Measurements from ENCODE around the gene IL1A.
"Not testable (repeated sequence)": the region's sequence is repeated elsewhere in the genome, so short reads cannot be mapped to it uniquely, and the experiment has no call there.

Gene IL1A, protein sequence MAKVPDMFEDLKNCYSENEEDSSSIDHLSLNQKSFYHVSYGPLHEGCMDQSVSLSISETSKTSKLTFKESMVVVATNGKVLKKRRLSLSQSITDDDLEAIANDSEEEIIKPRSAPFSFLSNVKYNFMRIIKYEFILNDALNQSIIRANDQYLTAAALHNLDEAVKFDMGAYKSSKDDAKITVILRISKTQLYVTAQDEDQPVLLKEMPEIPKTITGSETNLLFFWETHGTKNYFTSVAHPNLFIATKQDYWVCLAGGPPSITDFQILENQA

DNA sequence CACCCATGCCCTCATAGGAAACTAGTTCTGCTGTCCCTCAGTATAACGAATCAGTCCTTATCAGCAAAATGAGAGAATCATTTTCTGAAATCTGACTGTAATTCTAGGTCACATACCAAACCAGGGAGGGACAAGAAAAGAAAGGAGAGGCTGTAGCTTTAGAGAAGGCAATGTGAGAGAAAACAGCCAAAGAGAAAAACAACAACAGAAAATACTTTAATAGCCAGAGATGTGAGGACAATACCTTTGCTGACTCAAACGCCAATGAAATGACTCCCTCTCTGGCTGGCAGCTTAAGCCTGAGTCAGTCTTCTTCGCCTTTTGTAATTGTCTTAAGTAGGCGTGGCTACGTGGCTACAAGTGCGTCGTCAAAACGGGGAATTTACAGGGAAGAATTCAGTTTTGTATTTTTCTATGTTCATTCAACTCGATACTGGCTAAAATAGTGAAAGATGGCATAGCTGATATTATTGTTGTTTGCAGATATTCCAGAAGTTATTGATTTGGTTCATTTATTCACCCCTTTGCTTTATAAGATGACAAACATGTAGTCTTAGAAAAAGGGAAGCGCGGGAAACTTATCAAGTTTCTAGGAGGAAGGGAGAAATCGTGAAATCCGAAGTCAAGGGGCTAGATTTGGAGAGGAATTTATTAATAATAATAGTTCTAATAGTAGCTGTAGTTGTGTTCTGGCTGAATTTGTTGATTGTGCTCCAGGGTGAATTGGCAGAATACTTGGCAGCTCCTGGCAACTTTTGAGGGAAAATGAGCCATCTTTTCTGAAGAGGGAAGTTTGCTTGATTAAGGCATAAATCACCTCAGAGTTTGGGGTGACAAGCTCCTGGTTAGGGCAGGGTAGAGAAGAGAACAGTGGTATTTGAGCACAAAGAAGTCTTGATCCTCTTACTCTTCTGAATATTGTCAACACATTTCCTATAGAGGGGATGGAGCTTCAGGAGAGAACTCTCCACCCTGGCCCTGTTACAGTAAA, at the start of gene IL1A:
IL1A (minus strand) TSS at position 295 of the 991 bp plus-strand sequence. CDS start 723 bp downstream, outside the sequence.
- FAIRE-seq = peak; percentile 87
- DNase-seq (ENCODE audit: low spot score) = peak; percentile 75

DNA sequence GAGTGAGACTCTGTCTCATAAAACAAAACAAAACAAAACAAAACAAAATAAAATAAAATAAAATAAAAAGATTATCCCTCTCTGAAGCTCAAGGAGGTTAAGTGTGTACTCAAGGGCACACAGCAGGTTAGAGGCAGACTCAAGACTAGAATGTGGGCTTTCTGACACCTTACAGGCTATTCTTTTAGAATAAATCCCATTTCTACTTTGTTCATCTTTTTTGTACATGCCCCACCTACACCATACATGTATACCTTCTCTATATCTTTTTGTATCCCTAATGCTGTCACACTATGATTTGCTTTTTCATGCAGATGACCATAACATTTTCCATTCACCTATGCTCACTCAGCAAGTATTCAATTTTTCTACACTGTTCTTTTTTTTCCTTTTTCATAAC, 49.7 kb upstream of the IL1A start:
- FAIRE-seq (no peak), DNase-seq (ENCODE audit: low spot score) (no peak)

DNA sequence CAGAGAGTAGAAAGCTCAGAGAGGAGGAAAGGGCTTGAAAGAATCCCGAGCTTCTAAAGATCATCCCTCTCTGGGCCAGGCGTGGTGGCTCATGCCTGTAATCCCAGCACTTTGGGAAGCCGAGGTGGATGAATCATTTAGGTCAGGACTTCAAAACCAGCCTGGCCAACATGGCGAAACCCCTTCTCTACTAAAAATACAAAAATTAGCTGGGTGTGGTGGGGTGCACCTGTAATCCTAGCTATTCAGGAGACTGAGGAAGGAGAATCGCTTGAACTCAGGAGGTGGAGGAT, 49.3 kb upstream of the IL1A start:
- not testable (repeated sequence) for DNase-seq (ENCODE audit: low spot score); FAIRE-seq

DNA sequence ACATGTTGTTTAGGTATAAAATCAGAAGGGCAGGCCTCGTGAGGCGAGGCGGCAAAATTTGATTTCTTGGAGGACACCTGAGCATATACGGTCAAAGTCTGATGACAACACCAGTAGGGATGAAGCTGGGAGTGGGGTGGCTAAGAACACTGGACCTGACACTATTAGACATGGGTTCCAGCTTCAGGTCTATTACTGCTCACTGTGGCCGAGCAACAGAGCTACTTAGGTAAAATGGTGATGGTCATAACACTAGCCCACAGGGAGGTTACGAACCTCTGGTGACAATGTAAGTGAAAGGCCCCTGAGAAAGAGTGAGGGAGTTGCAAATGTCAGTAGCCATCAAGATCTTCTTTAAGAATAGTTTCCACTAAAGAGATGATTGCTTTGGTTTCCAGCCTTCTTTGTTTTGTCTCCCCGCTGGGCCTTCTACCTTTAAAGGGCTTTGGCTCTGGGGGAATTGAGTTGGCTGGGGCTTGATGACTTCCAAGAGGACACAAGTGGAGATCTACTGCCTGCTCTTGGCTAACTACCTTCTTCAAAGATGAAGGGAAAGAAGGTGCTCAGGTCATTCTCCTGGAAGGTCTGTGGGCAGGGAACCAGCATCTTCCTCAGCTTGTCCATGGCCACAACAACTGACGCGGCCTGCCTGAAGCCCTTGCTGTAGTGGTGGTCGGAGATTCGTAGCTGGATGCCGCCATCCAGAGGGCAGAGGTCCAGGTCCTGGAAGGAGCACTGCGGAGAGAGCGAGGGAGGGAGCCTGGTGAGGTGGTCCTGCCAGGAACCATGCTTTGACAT, 48.7 kb upstream of the IL1A start:
- DNase-seq (ENCODE audit: low spot score) = no peak

DNA sequence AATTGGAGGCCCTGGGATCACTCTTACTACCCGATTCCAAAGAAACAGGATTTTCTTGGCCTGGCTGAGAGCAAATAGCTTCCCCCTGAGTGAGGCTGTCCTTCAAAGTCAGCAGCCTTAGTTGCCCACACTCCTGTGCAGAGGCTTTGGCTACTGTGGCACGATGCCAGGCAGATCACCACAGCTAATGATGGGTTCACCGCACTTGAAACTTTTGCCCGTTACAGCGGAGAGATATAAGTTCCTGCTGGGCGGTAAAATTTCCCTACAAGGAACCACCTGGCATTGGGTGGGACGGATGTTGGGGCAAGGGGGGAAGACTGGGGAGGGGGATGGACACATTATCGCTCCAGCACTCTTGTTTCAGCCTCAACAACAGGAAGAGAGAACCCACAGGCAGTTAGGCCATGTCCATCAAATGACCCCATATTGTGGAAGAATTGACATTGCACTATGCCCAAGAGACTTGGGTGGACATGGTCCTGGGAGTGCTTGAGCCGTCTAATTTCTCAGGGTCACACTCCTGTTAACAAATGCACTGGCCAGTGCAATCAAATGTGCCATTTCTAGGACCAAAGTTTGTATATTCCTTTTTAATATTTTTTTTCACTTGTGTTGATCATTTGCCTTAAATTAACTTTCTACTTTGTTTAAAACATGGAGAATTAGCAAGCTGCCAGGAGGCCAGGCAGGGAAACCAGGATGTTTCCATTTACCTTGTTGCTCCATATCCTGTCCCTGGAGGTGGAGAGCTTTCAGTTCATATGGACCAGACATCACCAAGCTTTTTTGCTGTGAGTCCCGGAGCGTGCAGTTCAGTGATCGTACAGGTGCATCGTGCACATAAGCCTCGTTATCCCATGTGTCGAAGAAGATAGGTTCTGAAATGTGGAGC, 47.9 kb upstream of the IL1A start:
- FAIRE-seq = no peak
- DNase-seq (ENCODE audit: low spot score) = no peak

More for the DNA sequence above, 48.7 kb upstream of the IL1A start:
- no peak for FAIRE-seq

DNA sequence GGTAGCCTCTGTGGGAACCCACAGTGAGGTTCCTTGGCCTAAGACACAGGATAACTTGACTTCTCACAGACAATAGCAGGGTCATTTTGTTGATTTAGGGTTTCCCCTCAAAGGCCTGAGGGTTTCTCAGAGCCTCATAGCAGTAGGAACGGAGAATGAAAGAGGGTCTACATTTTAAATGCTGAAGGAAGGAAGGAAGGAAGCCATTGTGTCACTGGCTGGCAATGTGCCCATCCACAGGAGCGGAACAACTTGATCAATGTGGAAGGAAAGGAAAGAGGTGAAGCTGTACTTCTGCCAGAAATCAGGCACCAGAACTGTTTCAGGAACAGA, 47.2 kb upstream of the IL1A start:
- no peak for FAIRE-seq
- DNase-seq (ENCODE audit: low spot score) = no peak

DNA sequence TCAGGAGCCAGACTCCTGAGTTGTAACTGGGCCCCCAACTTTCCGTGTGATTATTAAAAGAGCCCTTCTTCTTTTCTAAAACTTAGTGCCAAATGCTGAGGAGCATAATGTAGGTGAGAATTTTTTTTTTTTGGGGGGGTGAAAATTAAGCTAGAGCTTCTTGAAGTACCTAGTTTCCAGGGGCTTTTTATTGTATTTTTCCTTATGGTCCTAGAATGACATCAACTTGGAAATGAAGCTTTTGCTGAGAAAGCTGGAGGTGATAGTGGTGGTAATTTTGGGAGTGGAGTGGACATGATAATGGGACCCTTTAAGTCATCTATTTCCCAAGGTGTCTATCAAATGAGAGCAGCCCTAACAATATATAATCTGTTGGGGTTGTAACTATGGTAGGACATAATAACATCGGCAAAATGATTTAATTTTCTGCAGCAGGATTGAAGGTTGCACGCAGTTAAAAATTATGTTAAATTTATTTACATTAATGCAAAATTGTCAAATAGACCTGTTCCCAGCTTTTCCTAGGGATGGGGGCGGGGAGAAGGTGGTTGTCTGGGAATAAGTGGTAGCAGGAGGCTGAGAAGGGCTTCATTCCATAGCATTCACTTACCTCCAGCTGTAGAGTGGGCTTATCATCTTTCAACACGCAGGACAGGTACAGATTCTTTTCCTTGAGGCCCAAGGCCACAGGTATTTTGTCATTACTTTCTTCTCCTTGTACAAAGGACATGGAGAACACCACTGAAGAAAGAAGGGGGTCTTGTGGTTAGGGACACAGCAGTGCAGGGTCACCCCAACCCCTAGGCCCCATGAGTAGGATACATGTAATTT, 46.6 kb upstream of the IL1A start:
- no peak for FAIRE-seq
- no peak for DNase-seq (ENCODE audit: low spot score)

DNA sequence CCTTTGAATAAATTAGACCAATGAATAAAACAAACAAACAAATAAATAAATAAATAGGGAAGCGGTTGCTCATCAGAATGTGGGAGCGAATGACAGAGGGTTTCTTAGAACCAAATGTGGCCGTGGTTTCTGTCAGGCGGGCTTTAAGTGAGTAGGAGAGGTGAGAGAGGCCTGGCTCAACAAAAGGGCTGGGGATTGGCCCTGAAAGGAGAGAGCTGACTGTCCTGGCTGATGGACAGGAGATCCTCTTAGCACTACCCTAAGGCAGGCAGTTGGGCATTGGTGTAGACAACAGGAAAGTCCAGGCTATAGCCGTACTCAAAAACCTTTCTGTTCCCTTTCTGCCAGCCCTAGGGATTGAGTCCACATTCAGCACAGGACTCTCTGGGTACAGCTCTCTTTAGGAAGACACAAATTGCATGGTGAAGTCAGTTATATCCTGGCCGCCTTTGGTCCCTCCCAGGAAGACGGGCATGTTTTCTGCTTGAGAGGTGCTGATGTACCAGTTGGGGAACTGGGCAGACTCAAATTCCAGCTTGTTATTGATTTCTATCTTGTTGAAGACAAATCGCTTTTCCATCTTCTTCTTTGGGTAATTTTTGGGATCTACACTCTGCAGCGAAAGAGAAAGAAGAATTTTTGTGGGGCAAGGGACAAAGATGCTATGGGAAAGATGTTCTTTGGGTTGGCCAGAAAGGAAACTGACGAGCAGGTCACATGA, 45.8 kb upstream of the IL1A start:
- no peak for FAIRE-seq
- DNase-seq (ENCODE audit: low spot score) = no peak

DNA sequence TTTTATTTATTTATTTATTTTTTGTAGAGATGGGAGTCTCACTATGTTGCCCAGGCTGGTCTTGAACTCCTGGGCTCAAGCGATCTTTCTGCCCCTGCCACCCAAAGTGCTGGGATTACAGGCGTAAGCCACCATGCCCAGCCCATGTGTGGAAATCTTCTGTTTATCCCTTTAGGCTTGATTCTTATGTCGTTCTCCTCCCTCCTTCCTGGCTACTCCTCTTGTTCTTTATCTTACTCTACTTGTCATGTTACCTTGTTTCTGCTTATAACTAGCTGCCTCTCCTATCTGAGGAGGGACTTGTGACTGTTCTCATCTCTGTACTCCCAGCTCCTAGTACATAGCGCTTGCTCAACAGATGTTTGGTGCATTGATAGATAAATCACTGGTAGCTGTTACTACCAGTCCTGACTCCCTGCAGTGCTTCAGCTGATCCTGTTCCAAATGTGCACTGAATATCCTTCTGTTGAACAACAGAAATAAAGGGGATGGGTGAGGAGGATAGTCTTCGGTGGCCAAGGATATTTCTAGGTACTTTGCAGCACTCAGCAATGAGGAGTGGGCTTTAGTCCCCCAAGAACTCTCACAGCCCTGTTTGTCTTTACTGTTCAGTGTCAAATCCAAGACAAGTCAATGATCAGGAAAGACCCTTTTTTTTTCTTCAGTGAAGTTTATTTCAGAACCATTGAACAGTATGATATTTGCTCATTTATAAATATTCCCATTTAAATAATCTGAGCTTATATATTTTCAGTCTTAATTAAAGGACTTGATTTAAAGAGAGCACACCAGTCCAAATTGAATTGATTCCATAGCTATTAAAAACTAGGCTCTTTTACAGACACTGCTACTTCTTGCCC, 45.0 kb upstream of the IL1A start:
- FAIRE-seq (no peak), DNase-seq (ENCODE audit: low spot score) (no peak)

DNA sequence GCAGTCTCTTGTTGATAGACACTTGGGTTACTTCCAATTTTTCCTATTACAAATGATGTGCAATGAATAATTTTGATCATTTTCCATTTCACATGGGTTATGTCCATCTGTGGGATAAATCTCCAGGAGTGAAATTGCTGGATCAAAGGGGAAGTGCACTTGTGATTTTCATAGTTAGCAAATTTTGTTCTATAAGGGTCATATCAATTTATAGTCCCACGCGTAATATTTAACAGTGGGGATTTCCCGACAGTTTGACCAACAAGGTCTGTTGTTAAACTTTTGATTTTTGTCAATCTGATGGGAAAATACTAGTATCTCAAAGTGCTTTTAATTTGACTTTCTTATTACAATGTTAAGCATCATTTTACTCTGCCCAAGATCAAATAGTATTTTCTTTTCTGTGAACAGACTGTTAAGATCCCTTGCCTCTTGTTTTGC, 44.0 kb upstream of the IL1A start:
- FAIRE-seq = no peak
- no peak for DNase-seq (ENCODE audit: low spot score)

DNA sequence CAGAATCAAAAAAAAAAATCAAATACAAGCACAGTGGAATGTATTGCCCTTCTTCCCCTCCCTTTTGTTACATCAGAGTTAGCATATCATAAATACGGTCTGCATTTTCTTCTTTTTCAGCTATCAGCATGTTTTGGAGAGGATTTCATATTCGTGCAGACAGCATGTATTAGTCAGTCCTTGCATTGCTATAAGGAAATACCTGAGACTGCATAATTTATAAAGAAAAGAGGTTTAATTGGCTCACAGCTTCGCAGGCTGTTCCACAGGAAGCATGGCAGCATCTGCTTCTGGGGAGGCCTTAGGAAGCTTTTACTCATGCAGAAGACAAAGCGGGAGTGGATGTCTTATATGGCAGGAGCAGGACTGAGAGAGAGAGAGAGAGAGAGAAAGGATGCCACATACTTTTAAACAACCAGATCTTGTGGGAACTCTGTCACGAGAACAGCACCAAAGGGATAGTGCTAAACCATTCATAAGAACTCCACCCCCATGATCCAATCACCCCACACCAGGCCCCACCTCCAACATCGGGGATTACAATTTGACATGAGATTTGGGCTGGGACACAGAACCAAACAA, 43.4 kb upstream of the IL1A start:
- DNase-seq (ENCODE audit: low spot score) (no peak), FAIRE-seq (no peak)

DNA sequence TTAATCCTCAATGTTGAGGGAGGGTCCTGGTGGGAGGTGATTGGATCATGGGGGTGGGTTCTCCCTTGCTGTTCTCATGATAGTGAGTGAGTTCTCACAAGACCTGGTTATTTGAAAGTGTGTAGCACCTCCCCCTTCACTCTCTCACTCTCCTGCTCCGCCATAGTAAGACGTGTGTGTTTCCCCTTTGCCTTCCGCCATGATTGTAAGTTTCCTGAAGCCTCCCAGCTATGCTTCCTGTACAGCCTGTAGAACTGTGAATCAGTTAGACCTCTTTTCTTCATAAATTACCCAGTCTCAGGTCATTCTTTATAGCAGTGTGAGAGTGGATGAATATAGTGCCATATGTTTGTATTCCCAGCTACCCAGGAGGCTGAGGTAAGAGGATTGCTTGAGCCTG, 42.7 kb upstream of the IL1A start:
- no peak for DNase-seq (ENCODE audit: low spot score)
- no peak for FAIRE-seq

DNA sequence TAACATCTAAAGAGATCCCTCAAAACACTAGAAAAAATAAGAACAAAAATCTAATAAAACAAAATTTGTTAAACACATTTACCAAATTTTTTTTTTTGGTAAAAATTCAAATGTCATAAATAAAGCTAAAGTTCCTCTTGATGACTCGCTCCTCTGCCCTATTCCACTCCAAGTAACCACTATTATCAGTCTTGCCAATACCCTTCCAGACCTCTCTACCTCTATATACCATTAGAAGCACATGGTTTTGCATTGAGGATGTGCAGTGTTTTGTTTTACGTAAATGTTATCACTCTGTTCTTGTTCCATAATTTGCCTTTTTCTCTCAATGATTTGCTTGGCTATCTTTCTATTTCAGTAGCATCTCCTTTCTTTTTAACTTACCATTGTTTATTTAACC, 41.4 kb upstream of the IL1A start:
- DNase-seq (ENCODE audit: low spot score) = no peak
- no peak for FAIRE-seq

DNA sequence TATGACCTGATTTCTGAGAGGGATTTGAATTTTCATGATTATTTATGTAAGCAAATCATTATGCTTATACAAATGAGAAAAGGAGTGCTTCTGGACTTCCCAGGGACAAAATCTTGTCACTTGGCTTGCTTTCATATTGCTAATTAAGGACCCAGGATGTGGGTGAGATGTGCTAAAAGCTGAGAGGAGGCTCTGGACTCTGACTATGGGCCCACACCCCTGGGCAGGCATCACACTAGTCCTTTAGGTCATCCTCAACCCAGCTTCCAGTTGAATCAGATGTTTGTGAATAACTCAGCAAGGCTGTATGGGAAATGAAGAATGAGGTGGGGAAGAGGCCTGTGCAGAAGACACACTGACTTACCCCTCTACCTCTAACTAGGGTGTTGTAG, 40.4 kb upstream of the IL1A start:
- DNase-seq (ENCODE audit: low spot score) = no peak

DNA sequence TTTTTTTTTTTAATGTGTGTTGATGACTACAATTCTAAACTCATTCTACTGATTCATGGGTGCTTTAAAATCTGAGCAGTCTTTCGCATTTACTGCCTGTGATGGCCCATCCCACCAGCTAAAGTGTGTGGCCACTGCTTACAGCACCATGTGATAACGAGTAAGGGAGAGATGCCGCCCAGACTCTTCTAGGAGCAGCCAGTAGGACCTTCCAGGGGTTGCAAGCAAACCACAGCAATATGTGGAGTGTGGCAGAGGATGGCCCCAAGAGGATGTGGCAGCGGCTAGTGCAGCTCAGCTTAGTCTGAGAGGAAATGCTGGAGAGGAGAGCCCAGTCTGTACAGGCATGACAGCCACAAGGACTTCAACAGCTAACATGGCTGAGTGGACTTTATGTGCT, 37.4 kb upstream of the IL1A start:
- FAIRE-seq (no peak), DNase-seq (ENCODE audit: low spot score) (no peak)

More for the DNA sequence above, 40.4 kb upstream of the IL1A start:
- FAIRE-seq = no peak

DNA sequence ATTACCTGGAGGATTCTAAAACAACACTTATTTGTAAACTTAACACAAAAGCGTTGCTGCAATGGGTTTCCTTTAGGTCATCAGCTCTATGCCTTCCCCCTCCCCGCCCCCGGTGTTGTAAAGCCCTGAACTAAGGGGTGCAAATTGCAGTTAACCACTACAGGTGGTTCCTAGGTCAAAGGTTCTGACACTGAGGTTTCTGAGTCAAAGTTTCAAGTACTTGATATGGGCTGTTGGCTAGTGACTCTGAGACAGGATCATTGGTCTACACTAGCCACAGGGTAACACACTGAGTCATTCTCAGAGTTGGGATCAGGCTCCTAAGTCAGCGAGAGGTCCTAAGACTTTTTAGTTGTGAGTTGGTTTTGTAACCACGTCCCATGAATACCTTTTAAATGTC, 36.8 kb upstream of the IL1A start:
- no peak for FAIRE-seq
- no peak for DNase-seq (ENCODE audit: low spot score)

DNA sequence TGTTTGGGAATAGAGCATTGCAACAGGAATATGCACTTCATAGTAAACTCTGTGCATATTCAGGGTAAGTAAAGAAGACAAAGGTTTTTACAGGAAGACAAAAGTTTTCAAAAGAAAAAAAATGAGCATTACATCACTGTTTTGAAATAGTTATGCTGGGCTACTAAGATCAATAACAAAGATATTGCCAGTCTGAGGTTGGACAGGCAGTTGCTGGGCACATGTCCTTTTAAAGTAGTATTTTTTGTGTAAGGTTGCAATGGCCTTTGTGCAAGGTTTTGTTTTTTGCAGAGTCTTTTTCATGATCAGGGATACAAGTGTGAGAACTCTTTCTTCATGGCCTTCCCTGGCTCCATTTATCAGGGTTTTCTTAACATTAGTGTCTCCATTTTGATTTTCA, 36.0 kb upstream of the IL1A start:
- FAIRE-seq (no peak), DNase-seq (ENCODE audit: low spot score) (no peak)

DNA sequence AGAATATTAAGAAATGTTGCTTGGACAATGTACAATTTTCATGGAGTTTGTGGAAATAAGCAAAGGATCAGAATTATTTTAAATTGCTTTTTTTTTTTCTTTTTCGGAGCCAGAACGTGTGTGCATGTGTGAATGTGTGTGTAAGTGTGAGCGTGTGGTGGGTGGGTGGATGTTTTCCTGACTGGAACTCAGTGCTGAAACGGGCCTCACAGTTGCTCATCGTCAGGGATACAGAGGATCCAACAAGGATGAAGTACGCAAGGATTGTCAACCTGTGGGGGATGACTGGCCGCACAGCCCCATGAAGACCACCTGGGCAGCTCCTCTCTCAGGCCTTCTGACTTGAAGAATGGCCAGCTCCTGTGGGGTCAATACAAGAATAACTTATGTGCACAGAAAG, 34.8 kb upstream of the IL1A start:
- DNase-seq (ENCODE audit: low spot score) = no peak
- no peak for FAIRE-seq

All from urothelium cell line (cell line).